Right forelimb (tissue), 1 donor: ENCODE data around the gene PAN3.

Source experiments
- DNase-seq: peaks from one replicate; pipeline ENCODE4 v3.0.0-alpha.2; 2018

The PAN3 gene

DNA sequence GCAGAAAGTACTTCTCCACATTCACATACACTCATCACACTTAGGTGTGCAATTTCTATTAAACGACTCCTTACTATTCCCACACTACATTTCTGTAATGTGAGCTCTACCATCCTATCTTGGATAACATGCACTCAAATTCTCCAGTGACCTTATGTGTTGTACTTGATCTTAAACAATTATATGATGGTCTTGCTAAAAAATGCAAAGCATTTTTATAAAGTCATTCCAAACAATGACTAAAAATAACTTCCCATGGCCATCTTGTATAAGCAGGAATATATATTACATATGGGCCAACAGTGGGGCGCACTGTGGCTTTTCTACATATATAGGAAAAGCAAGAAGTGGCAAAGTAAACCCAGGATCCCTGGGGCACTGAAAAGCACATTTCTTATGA lies 201.1 kb downstream of the PAN3 start:
- DNase-seq = no peak

DNA sequence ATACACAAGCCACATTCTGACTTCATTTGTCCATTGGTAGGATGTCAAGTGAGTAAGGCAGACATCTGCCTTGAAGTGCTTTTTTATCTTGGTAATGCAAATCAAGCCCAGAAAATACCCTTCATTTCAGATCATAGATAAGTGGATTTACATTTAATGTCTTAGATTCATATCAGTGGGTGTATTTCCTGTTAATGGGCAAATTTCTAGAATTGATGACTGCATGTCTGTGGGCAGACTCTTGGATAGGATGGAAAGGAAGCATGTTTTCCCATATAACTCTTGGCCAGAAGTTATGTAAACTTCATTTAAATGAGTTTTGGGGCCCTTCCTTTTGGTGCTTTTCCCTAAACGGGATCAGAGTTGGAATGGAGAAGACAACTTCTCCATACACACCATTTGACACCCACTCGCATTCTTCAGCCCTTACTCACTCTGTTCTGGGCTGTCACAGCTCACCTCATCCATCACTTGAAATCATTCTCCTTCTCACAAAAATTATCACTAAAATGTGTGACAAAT lies 202.0 kb downstream of the PAN3 start:
- DNase-seq = no peak

DNA sequence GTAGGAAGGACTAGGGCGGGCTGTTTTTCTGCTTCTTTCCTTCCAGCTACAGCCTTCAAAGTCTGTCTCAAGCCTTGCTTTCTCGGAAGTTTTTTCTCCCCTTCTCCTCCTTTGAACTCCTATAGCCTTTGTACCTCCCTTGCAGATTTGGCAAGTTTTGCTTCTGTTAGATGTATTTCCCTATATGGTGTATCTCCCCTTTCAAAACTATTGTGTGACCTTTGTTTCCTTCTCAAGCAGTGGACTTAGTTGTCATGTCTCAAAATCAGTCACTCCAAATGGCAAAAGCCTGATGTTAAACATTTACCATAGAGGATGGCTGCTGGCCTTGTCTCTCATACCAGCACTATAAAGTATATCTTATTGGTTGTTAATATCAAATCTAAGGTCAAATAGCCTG lies 203.9 kb downstream of the PAN3 start:
- no peak for DNase-seq

DNA sequence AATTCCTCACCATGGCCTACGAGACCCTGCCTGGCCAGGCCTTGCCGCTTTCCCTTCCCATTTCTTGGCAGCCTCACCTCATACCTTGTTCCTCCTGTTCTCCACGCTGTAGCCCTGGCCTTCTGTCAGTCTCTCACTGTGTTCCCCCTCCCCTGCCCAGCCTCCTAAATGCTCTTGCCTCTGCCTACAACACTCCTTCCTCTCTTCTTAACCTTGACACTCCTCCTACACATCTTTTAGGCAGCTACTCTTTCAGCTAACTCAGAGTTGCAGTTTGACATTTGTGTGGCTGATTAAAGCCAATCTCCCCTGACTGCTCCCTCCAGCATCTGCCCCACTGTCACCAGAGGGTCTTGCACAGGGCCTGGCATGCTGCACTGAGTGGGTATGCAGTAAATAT lies 205.8 kb downstream of the PAN3 start:
- no peak for DNase-seq
